CD4-positive, alpha-beta T cell treated with Interleukin-21 for 1 hour (primary cell): ENCODE measurements around the gene ELAVL4.
"Not testable (repeated sequence)": the region's sequence is repeated elsewhere in the genome, so short reads cannot be mapped to it uniquely, and the experiment has no call there.

ENCODE experiments used
- DNase-seq: peaks from one replicate; pipeline ENCODE4 v3.0.0-alpha.2; 2020

Gene ELAVL4

DNA sequence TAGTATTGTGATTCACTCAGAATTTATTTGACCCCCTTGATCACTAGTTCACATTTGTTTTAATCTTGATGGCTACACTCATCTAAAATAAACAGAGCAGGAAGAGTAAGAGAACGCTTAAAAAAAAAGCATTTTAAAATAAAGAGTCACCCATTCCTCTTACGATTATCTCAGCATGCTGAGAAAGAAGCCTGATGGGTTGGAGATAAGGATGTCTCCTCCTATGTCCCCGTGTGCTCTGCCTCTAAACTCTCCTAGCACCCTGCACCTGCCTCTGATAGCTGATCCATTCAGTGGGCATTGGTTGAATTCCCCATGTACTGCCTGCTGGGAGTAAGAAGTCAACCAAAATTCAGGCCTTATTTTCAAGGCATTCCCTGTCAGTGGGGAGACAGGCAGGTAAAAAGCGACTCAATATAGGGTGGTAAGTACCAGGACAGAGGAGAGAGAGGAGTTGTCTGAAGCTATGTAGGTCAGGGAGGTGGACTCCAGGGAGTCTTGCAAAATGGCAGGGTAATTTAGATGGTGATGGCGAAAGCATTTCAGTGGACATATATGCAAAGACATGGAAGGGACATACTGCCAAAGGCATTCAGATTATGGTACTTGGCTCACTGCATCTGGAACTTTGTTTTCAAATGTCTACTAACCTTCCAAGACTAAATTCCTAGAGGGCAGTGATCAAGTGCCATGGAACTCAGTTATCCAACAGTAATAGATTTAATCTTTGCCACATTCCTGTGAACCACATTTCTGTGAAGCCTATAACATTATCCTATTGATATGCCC is 18.4 kb downstream of the ELAVL4 start:
- no peak for DNase-seq

DNA sequence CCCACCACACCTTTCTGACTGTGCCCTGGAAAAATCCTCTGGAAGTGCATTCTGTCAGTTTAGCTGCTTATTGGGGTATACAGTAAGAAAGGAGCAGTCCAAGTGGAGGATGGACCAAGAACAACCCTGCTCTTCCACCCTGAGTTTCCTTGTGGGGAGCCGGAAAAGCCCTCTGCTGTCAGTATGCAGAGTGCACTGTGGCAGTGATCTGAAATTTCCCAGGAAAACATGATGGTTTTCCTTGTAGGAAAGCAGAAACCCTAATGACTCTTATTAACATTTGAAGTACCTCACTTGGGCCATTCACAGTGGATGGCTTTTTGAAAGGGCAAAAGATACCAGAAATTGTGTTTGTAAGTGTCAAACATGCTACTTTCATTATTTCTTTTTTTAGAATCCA is 20.5 kb downstream of the ELAVL4 start:
- no peak for DNase-seq

DNA sequence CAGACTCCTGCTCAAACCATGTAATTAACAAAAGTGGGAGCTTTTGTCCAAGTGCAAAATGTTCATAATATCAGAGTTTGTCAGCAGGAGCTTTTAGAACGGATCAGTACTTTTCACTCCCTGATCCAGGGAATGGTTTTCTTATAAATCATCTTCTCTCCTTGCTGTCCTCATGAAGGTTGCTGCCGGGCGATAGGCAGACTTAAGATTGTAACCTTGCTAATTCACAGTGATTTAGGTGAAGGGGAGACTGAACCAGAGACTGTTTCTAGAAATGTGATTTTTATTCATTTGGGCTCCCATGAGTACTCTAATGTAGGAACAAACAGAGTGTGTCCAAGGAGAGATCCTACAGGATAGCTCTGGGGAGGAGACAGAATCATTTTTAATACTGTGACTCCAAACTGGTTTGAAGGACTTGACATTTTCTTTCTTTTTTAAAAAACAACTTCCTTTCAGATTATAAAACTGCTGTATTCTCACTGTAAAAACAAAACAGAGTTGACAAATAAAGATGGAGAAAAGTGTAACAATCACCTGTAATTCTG is 23.7 kb downstream of the ELAVL4 start:
- DNase-seq, result no peak

DNA sequence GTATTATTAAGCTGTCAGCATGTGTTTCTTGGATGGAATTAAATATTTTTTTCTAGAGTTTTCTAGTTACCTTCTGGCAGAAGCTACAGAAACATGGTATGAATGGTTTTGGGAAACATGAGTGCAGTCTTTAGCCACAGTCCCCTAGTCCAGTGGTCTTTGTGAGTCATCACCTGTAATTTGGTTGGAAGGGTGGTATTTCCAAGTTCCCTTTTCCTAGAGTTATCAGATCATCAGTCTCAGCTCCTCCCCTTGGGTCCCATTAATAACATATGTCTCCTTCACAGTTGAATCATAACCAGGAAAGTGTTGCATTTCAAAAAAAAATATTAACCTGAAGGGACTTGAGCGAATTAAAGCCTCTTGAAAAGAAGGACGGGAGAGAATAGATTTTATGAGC is 27.0 kb downstream of the ELAVL4 start:
- DNase-seq, result no peak

- no peak for DNase-seq
Observed at GRCh38 chr1:50139339-50140181, 30.8 kb downstream of the ELAVL4 start.

DNA sequence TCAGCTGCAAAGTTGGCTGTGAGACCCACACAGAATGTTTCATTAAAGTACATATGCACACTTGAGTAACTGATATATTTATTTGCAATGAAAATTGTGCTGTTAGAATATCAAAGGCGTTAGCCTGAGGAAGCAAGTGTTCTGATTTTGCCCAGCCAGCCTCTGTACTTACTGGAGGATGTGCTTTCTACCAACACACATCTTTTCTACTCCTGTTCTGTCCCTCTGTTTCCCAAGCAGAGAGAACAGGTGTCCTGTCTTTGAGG is 31.4 kb downstream of the ELAVL4 start:
- DNase-seq, result no peak

DNA sequence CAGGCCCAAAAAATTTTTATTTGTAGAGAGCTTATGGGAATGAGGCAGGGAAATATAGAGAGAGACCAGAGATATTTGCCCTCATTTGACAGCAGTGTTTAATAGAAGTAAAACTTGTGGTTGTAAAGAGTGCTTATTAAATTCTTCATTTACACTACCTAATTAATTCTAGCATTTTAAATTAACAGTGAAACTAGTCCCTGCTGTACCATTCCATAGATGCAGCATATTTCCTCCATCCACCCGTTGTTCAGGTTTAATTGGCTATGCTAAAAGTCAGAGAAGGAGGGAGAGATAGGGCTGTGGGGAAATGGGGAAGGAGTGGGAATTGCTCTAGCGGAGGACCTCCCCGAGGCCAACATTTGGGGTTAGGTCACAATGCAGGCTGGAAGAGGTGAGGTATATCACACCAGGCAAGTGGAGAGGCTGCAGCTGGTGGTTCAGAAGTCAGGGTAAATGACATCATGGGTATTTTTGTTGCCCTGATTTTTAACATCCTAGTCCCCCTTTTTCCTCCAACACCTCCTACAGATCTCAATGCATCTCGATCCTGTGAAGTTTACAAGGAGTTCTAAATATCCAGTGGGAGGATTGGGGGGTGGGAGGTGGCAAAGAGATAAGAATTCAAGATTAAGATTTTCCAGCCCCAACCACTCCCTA is 38.6 kb downstream of the ELAVL4 start:
- DNase-seq, result no peak

GRCh38 chr1:50148142-50148923 is 39.6 kb downstream of the ELAVL4 start:
- no peak for DNase-seq

GRCh38 chr1:50152236-50152635 is 43.5 kb downstream of the ELAVL4 start:
- no peak for DNase-seq

DNA sequence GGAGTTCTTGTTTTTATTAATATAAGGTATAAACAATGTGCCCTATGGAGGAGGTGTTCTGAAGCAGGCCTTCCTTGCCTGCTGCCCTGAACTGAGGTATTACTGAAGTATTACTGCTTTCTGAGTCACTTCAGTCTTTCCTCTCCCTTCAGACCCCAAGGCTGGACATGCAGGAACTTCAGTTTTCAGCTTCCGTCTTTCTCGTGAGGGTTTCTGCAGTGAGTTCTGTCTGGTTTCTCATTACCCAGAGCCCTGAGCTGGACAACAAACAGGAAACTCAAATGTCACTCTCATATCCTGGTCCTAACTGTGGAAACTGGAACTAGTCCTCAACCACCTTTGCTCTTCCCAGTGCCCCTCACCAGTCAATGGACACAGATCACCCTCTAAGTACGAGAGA is 46.8 kb downstream of the ELAVL4 start:
- DNase-seq, result no peak

GRCh38 chr1:50156241-50157010 is 47.7 kb downstream of the ELAVL4 start:
- DNase-seq, result no peak

- DNase-seq, result no peak
Observed at GRCh38 chr1:50157306-50157941, 48.7 kb downstream of the ELAVL4 start.

- no peak for DNase-seq
Observed at GRCh38 chr1:50158421-50158820, 49.7 kb downstream of the ELAVL4 start.

DNA sequence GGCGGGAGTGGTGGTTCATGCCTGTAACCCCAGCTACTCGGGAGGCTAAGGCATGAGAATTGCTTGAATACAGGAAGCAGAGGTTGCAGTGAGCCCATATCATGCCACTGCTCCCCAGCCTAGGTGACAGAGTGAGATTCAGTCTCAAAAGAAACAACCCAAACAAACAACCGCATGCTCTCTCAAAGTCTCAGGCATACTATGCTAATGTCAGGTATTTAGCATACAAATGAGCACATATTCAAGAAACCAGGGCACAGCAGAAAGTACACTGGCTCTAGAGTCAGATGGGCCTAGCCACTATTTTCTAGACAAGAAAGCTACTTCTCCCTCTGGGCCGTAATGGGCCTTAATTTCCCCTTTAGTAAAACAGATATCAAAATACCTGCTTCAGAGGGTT is 55.0 kb downstream of the ELAVL4 start:
- DNase-seq, result no peak

- not testable (repeated sequence) for DNase-seq
Observed at GRCh38 chr1:50166351-50166750, 57.6 kb downstream of the ELAVL4 start.

DNA sequence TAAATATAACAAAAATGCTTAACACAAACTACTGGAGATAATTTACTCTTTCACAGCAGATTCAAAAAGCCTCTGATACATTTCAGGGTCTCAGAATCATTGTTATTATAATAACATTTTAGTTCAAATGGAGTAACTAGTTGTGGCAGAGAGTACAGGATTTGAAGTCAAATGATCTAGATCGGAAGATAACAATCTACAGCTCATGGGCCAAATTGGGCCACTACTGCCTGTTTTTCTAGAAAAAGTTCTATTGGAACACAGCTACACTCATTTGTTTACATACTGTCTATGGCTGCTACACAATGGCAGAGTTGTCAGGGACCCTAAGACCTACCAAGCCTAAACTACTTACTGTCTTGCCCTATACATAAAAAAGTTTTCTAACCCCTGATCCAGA is 63.6 kb downstream of the ELAVL4 start:
- DNase-seq, result no peak

GRCh38 chr1:50174101-50174500 is 65.4 kb downstream of the ELAVL4 start:
- DNase-seq, result no peak

- DNase-seq, result no peak
Observed at GRCh38 chr1:50175719-50176639, 67.3 kb downstream of the ELAVL4 start.

DNA sequence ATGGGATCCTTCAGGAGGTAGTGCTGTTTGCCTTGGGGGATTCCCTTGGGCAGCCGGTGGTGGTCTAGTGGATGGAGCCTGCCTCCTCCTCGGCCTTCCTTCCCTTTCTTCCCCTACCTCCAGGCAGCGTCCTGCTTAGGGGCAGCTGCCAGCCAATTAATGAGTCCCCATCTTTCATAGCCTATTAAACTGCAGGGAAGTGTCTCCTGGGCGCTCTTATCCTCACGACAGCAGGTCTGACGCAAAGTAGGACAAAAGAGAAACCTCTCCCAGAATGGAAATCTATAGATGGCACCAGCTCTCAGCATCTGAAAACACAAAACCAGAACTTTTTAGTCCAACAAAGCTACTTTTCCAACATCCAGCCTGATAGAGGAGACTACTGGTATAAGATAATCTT is 69.3 kb downstream of the ELAVL4 start:
- no peak for DNase-seq

DNA sequence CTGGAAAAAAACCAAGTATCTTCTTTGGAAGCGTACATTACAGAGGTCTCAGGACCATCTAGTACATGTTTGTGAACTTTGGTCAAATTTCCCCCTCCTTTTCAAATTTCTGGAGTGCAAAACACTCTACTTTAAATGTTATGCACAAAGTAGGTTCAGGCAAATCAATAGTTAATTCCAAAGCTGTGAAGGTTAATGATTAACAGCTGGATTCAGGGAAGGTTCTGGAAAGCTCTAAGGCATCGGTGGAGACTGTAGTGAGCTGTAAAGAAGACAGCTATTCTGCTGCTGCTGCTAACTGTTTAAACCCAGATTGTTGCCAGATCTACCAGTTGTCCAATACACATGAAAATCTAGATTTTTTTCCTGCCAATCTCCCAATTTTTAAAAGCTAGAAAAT is 70.9 kb downstream of the ELAVL4 start:
- no peak for DNase-seq
